ENCODE measurements around the gene LHFPL3. TPM values are rescaled to one million over a fixed set of nuclear protein-coding genes. Genes with fewer than 3 reads are reported as not detected.

LHFPL3 gene
- total and polyA plus RNA-seq, 2 of the 13 experiments (the other 11 are each of a cell fraction or from before 2014, with no cell fraction given) = not detected

GRCh38 chr7:104677587-104677986 lies 349.2 kb downstream of the LHFPL3 start:
- 16% methylated on average over 5 of the region's 5 CpGs for WGBS (ENCODE audit: low lambda C conversion rate)
- H4K20me1 ChIP-seq (ENCODE audit: insufficient read depth, low read length) = no peaks in the 10 kb centered on the region
- FAIRE-seq (no peak), DNase-seq (ENCODE audit: low spot score) (no peak), ATAC-seq (no peak)
- no peak overlapping the region for H3K27ac ChIP-seq (ENCODE audit: extremely low read length, insufficient read depth, low read length)
- in situ Hi-C loops (cut with HindIII; ENCODE audit: extremely low pct_ligation_motif_present, low pct_unique_long_range_greater_than_20kb) (no loop called here), intact Hi-C loops (cut with micrococcal nuclease; ENCODE audit: unreplicated experiment) (loop anchor here (5.0 kb wide), 1 partner anchor 1090 kb away; no protein-coding TSS in a partner anchor)
- H3K4me3 ChIP-seq (replicated peaks in 1 of 3; ENCODE audit: insufficient read depth in 1 of 3, low read depth in 2 of 3, low read length in 3 of 3) = no peak overlapping the region
- BruUV-seq (replicated peaks) = no TSS peak
- no peak for TF ChIP-seq HCFC1 (IDR thresholded peaks at IDR 0.05; ENCODE audit: low read depth, low read length)
- 0 out of 4 replicates have a peak, but pooled peaks of 1 of the 2 experiments have one; percentile 8 for TF ChIP-seq MAFK (conservative IDR thresholded peaks at IDR 0.05 in 1 of 2, IDR thresholded peaks at IDR 0.05 in 1 of 2; ENCODE audit: low read length in 2 of 2)
- TF ChIP-seq ZNF704 (CRISPR knock-in tag; IDR thresholded peaks at IDR 0.05; ENCODE audit: borderline replicate concordance) = no peak
- TF ChIP-seq, protein P1, sequence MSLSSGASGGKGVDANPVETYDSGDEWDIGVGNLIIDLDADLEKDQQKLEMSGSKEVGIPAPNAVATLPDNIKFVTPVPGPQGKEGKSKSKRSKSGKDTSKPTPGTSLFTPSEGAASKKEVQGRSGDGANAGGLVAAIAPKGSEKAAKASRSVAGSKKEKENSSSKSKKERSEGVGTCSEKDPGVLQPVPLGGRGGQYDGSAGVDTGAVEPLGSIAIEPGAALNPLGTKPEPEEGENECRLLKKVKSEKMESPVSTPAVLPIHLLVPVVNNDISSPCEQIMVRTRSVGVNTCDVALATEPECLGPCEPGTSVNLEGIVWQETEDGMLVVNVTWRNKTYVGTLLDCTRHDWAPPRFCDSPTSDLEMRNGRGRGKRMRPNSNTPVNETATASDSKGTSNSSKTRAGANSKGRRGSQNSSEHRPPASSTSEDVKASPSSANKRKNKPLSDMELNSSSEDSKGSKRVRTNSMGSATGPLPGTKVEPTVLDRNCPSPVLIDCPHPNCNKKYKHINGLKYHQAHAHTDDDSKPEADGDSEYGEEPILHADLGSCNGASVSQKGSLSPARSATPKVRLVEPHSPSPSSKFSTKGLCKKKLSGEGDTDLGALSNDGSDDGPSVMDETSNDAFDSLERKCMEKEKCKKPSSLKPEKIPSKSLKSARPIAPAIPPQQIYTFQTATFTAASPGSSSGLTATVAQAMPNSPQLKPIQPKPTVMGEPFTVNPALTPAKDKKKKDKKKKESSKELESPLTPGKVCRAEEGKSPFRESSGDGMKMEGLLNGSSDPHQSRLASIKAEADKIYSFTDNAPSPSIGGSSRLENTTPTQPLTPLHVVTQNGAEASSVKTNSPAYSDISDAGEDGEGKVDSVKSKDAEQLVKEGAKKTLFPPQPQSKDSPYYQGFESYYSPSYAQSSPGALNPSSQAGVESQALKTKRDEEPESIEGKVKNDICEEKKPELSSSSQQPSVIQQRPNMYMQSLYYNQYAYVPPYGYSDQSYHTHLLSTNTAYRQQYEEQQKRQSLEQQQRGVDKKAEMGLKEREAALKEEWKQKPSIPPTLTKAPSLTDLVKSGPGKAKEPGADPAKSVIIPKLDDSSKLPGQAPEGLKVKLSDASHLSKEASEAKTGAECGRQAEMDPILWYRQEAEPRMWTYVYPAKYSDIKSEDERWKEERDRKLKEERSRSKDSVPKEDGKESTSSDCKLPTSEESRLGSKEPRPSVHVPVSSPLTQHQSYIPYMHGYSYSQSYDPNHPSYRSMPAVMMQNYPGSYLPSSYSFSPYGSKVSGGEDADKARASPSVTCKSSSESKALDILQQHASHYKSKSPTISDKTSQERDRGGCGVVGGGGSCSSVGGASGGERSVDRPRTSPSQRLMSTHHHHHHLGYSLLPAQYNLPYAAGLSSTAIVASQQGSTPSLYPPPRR (CRISPR knock-in tag; IDR thresholded peaks at IDR 0.05; ENCODE audit: borderline replicate concordance) = no peak
- no peak for TF ChIP-seq ETV6 (CRISPR knock-in tag; conservative IDR thresholded peaks at IDR 0.05)
- TF ChIP-seq NCOA5 (CRISPR knock-in tag; IDR thresholded peaks at IDR 0.05) = no peak
- POLR2A ChIA-PET = no interaction called here
- H3K36me3 ChIP-seq (replicated peaks in 1 of 2; ENCODE audit: control insufficient read depth in 1 of 2, insufficient read depth in 2 of 2, low read length in 2 of 2) = no peaks in the 10 kb centered on the region
- no peaks in the 10 kb centered on the region for H3K4me1 ChIP-seq (ENCODE audit: insufficient read depth, low read length)
- H3K79me2 ChIP-seq (ENCODE audit: insufficient read depth, low read length) = no peaks in the 10 kb centered on the region
- no peaks in the 10 kb centered on the region for H3K9me3 ChIP-seq (ENCODE audit: low read length)
- CTCF ChIA-PET (ENCODE audit: low intra/inter-chr PET ratio, low total read pairs) = no interaction called here
- no peak overlapping the region for H2AFZ ChIP-seq (ENCODE audit: low read length)
- H3K4me2 ChIP-seq (ENCODE audit: low read depth, low read length) = no peak overlapping the region
- H3K27me3 ChIP-seq (ENCODE audit: control insufficient read depth in 1 of 2, insufficient read depth in 2 of 2, low read length in 2 of 2) = peaks cover 0 to 12% of the 10 kb centered on the region in 2 experiments; a peak in 1 of 5 replicates
- H3K9ac ChIP-seq (ENCODE audit: insufficient read depth, low read depth, low read length) = no peak overlapping the region
